T-helper 9 cell (primary cell): ENCODE data around the gene PATZ1.
"Not testable (repeated sequence)": the region's sequence is repeated elsewhere in the genome, so short reads cannot be mapped to it uniquely, and the experiment has no call there.

Source experiments
- DNase-seq: peaks from one replicate; pipeline ENCODE4 v3.0.0-alpha.2; 2020

Gene PATZ1

DNA sequence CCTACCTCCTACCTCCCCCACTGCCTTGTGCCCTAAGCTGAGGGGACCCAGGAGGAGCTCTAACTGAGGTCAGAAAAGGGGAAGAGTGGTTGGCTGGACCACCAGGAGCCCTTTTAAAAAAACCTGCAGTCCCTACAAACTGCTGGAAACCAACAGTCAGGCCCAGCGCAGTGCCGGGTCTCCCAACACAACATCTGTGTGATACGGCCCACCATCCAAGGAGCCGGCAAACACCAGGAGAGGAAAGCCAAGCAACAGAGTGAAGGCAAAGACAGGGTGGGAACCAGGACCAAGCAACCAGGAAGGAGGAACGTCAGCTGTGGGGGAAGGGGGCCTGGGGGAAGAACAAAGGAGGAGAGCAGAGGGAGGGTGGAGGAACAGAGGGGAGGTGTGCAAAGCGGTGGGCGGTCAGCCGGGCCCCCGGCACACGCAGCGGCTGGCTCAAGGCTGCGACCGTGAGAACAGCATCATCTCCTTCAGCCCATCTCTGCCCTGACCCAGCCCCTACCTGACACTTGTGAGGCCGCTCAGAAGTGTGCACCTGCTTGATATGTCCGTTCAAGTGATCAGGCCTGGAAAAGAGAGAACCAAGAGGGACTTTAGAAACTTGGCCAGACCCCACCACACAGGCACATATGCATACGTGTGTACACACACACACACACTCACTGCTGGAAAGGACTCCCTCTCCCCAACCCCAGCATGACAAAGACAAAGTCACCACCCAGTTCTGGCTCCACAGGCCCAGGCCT, 3.6 kb downstream of the PATZ1 start:
- DNase-seq: no peak

DNA sequence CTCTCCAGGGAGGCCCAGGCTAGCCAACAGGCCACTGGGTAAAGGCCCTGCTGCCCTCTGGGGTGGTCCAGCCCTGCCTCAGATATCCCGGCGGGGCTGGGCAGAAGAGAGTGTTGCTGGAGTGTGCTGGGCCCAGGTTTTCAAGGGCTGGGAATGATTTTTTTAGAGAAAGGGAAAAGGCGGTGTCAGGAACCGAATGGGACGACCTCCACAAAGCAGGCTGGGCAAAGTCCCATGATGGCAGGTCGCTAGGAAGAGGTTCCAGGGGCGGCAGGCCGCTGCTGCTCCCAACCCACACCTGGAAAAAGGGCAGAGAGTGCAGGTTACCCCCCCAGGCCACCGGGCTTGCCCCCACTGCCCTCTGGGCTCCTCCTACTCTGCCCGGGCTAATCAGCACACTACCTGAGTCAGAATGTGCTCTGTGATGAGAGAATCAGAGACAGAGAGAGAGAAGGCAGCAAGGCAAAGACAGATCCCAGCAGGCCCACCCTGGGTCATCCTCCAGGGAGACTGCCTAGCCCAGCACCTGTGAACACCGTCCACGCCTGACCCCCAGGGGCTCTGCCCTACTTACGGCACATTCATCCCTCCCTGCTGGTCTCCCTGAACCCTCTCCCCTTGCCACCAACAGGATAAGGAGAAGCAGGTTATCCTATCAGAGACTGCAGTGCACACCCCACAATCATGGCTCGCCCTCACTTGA, 4.6 kb downstream of the PATZ1 start:
- DNase-seq: no peak

DNA sequence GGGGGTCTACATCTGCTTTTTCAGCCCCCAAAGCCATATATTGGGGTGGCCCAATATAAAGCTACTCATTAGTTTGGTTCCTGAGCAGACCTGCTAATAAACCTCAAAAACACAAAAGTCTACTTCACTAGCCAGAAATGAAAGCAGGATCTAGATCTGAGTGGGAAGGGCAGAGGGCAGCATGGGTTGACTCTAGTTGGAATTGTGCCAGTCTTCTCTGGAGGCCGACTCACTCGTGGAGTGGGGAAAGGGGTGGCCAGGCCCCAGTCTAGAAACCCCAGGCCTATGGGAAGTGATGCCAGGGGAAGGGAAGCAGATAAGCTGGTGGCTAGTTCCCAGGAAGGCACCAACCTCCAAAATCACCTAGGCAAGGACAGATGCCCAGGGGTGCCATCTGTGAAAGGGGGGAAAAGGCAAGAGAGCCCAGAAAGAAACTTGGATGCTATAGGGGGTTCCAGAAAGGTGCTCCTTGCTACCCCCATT, 5.3 kb downstream of the PATZ1 start:
- DNase-seq: no peak

DNA sequence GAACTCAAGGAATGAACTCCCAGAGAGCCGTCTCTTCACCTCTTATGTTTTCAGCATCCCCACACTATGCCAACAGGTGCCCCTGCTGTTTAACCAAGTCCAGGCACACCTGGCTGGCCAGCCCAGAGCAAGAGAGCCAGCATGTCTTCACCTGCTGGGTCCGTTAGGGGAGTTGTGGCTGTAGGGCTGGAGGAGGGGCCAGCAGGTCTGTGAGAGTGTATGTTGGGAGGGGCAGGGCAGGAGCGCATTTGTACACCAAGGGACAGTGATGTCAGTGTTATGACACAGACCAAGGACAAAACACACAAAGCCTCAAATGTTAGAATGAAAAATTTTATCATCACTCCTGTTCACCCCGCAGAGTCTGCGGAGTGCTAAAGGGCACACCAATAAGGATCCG, 5.8 kb downstream of the PATZ1 start:
- no peak for DNase-seq

DNA sequence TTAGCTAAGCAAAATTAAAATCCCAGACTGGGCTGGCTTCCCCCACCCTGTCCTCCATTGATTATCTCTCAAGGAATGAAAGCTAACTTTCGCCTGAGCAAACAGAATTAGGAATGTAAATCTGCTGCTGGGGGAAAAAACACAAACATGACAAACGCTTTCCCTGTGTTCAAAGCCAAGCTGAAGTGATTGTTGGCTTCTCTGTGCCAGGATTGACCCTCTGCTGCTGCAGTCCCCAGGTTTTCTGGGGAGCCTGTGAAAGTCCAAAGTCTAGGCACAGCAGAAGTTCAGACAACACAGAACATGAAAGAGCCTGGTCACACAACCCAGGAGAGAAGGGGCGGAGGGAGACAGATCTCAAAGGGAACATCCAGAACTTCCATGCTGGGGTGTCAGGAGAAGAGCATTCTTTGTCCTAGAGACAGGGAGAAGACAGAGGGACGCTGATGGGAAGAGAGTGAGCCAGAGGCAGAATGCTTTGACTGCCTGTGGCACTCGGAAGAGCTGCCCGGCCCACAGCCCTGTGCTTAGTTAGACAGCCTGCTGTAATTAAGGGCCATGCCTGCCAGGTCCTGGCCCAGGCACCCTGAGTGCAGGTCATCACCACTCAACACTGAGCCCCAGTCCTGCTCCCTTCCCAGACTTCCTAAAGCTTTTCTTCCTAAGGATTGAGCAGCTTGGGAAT, 6.9 kb downstream of the PATZ1 start:
- no peak for DNase-seq

DNA sequence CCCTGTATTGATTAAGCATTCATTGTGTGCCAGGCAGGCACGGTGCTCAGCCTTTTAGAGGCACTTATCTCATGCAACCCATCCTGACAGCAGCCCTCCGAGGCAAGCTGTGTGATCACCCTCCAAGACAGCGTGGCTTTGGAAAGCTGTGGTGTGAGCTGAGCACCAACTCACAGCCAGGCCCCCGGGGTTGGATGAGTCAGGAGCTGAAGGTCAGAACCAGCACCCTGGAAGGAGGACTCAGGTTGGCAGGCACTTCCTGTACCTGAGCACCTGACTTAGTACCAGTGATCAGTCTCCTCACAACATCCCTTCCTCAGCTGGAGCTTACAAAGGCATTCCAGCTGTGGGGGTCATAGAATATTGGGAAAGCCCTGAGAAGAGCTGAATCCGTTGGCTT, 9.0 kb downstream of the PATZ1 start:
- no peak for DNase-seq

DNA sequence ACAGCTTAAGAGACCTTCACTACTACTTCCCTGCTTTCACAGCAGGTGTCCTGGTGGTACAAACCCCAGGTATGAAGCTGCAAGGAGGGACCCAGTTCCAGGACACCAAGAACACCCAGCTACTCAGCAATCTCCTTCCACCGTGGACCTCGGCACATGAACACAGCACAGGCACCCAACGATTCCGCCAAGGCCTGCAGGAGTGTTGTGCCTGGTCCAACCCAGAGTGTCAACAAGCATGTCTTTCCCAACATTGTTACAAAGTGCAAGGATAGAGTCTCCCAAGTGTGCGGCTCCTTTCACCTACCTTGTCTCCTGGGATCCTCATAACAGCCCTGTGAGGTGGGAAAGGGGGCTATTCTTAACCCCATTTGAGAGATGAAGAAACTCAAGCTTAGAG, 11.8 kb downstream of the PATZ1 start:
- DNase-seq: no peak

DNA sequence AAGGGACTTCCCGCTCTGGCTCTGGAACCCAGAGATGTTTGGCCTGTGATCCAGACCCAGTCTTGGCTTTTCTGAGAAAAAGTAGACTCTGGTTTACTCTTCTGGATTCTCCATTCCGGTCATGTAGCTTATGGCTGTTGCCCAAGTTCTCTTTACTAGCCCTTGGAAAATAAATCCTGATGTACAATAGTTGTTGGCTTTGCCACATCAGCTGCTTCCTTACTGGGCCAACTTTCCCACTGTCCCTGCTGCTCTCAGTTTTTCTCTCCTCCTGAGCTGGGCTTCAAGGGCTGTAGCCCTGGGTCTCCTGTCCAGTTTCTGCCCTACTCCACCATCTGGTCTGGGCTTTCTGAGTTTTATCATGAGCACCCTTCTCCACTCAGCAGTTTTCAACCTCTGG, 12.5 kb downstream of the PATZ1 start:
- no peak for DNase-seq

DNA sequence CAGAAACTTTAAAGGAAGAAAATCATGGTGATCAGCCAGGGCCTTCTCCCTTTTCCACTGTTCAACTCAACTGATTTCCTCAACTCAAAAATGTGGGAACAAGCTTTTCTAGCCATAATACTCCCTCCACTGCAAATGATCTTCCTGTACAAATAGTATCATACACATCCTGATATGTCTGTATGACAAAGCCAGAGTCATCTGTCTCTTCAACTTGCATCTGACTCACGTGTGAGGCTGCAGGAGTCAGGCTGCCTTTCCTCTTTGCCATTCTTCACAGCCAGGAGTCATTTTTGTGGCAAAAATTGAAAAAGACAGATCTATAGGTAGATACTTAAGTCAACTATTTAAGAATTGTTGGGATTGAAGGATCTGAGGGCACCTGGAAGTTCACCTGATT, 13.3 kb downstream of the PATZ1 start:
- DNase-seq: no peak

DNA sequence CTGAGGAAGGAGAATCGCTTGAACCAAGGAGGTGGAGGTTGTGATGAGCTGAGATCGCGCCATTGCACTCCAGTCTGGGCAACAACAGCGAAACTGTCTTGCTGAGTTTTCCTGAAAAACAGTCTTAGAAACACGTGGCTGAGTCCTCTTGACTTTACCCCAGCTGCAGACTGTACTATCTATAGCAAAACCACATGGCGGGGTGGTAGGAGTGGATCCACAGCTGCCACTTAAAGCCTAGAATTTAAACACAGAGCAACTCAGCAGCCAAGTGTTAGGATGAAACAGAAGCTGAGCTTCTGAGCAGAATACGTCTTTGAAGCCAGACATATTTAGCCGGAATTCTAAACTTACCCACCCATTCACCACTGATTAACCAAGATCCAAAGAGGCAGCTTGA, 14.1 kb downstream of the PATZ1 start:
- DNase-seq: no peak

DNA sequence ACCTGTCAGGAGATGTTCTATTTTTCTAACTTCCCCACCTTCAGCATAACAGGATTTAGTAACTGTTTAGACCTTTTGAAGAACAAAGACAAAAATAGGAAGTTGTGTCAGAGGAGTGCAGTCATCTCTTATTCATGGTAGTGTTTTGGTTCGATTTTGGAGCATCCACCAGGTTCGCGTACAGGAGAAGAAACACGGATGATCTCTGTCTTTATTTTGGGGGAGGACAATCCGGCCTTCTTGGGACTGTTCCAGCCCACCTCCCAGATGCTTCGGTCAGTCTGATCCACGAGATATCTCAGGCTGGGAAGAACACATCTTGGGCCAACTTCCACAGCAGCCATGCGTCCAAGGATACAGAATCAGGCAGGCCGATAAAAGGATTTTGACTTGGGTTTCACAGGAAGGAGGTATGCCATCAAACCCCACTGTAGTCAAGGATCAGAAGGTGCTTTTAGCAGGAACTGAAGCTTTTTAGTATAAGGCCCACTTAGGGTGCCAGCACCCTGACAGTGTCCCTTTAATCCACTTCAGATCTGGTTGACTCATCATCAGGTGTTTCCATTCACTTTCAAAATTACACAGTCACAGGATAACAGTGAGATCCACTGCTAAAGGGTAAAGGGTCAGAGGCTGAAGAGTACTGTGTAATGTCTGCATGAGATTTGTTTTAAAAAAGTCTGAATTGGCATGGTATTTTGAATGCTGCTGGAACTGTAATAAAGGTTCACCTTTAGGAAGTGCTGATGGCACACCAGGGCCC, 16.5 kb downstream of the PATZ1 start:
- no peak for DNase-seq

DNA sequence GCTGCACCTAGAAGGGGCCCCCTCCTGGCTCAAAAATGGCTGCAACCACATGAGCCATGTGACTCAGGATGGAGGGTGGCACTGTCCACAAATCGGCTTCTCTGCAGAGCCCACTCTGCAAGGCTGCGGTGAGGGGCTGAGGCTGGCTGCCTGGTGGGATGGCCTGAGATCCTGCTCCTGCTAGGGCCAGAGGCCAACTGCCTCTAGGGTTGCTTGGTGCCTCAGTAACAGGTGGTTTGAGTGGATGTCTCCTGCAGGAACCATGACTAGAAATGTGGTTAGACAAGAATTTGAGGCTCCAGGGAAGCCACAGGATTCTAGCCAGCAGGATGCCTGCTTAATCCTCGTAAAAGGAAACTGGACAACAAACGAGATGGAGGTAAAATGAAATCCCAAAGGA, 17.1 kb downstream of the PATZ1 start:
- no peak for DNase-seq

DNA sequence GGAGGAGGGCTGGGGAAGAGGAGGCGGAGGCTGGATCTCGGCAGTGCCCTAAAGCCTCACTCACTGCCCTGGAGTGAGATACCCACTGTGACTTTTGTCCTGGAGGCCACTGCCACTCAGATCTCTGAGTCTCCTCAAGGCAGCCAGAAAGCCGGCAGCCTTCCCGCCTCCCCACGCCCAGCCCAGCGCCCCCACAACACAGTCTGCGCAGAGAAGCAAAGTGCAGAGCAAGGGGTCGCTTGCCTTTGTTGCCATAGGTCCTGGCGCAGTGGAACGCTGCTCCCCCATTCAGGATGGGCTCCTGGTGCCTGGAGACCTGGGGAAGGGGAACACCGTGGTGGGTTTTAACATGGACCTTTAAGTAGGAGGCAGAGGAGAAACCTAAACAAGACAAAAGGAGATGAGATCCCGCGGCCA, 17.6 kb downstream of the PATZ1 start:
- no peak for DNase-seq

DNA sequence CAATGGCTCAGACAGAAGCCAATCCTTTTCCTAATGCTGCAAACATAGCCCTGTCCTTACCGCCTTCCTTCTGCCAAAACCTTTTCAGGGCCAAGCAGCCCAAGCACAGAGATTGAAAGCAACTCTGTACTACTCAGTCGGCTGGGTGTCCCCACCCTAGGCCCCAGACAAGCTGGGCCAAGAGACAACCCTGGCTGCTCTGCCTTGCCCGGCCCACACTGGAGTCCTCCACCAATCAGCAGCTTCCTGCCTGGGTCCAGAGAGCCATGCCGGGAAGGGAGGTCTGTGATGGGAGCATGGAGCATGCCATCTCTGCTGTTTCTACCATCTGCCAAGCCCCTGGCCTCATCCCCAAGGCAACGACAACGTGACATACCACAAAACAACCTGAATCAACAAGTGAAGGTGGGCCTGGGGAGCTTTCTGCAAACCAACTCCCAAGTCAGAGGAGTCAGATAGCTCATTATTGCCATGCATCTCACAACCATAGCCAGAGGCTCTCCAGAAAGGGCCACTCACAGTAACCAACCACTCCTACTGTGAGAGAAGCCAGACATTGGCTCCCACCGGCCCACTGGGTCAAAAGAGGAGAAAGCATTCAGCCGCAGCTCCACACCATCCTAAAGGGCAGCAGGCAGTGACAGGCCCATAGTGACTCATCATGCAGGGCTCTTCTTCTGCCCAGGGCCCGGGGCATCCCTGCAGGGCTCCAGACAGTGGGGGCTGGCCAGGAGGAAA, 18.2 kb downstream of the PATZ1 start:
- DNase-seq: no peak

DNA sequence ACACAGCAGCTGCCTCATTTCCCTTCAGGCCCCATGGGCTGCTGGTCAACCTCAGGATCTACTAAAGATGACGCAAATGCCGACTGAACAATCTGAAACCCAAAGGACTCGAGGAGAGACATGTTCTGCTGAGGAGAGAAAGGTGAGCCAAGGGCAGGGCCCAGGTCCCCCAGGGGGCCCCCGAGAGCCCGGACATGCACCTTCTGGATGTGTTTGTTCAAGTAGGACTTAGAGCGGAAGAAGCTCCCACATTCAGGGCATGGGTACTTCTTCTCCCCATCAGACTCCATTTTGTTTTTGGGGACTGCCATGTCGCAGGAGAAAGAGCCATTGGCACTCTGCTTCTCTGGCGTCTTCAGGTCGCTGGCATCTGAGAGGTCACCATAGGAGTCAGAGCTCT, 19.3 kb downstream of the PATZ1 start:
- DNase-seq: no peak

DNA sequence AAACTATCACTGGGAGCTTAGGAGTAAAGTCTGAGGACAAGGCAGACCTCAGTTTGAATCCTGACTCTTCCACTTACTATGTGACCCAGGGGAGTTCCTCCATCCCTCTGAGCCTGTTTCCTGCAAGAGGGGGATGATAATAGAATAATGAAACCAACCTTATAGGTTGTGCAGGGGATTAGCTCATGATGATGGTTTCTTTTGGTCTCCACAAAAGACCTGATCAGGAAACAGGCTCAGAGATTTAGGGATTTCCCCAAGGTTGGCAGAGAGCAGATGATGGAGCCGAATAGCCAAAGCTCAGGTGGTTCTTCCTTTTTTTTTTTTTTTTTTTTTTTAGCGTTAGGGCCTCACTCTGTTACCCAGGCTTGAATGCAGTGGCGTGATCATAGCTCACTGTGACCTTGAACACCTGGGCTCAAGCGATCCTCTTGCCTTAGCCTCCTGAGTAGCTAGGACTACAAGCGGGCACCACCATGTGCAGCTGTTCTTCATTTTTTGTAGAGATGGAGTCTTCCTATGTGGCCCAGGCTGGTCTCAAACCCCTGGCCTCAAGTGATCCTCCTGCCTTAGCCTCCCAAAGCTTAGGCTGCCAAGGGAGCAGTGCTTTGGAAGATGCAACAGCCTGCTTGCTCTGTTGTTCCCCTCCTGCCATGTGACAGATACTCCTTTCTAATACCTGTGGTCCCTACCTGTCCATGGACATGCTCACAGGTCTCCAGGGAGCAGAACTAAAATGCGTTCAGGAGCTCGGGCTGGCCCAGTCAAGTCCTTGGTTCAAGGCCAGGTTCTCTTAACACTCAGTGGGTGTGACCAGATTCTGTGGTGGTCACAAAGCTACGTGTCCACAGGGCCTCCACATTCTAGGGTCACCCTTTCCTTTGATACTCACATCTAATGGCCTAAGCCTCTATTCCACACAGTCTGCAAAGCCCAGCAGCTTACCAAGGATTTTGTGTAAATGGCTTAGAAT, 22.3 kb downstream of the PATZ1 start:
- DNase-seq: no peak

DNA sequence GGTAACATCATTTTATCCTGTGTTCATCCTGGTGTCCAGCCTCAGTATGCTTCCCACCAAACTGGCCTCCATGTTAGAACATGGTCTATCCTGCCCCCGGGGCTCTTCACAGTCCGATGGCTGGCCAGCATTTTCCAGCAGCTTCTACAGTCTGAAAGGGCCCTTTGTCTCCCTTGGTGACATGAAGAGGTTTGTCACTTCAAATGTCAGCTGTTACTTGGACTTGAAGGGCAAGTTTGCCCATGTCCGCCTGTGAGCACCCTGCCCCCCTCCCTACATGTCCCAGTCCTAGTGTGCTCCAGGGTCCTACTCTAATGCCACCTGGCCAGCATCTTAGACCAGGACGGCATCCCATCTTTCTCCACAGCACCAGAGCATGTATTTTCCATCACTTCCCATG, 24.7 kb downstream of the PATZ1 start:
- DNase-seq: no peak

DNA sequence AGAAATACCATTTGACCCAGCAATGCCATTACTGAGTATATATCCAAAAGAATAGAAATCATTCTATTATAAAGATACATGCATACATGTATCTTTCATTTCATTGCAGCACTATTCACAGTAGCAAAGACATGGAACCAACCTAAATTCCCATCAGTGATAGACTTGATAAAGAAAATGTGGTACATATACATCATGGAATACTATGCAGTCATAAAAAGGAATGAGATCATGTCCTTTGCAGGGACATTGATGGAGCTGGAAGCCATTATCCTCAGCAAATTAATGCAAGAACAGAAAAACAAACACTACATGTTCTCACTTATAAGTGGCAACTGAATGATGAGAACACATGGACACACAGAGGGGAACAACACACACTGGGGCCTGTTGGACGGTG, 31.9 kb downstream of the PATZ1 start:
- DNase-seq: not testable (repeated sequence)

DNA sequence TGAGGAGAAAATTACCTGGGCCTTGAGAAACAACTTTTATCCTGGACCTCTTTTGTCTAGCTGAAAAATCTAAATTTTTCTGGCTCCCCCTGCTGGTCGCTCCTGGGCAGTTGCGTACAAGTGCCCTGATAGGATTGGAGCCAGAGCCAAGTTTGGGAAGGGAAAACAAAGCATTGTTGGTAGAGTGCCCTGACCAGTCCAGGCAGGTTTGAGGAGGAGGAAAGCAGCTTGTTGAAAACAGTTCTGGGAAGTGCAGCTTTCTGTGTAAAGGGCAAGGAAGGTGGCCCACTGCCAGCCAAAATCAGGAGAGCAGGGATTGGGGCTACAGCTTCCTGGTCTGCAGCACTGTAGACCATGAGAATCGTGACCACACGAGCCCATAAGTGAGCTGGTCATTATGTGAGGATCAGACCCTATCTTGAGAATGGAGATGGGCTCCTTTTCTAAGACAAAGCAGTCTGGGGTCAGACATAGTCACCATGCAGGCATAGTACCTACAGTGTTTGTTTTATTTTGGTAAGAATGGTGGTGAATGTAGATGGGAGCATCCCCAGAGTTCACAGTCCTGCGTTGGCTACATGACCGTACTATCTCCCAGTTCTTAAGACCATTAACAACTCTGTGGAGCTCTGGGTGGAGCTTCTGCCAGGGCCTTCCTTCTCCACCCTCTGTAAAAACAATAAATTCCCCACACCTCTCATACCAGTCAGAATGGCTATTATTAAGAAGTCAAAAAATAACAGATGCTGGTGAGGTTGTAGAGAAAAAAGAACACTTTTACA, 32.6 kb downstream of the PATZ1 start:
- DNase-seq: peak; percentile 65

DNA sequence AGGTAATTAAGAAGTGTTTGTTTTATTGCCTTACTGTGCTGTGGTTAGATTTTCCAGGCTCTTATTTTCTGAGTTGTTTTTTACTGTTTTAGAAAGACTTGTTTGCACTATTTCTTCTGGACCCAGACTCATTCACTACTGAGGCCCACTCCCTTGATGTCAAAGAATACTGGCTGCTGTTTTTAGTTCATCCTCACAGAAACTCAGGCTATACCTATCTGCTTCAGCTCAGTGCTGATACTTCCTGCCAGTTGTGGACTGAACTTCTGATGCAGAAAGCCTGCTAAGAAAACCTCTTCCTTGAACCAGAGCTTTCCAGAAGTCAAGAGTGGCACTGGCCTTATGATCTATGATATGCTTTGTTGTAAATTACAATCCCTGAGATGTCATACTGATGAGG, 38.0 kb downstream of the PATZ1 start:
- DNase-seq: no peak
